IMR-90 (cell line): ENCODE measurements around the gene RET. TPM values are rescaled to one million over a fixed set of nuclear protein-coding genes. Genes with fewer than 3 reads are reported as not detected.

Experiments
- ATAC-seq: fragments of 200-7000 bp; cut with Tn5 transposase; 2 replicates; pipeline ENCODE4 v1.9.1; 2020; ENCODE audit warnings: low read depth, mild to moderate bottlenecking, moderate library complexity
- BruUV-seq: library from RNA; stranded (reverse); fragments of 400-500 nt; replicated peaks from 2 replicates; lab custom pipeline; 2021; lab: Mats Ljungman, UMichigan
- CTCF ChIA-PET: fragments of 300-600 bp; formaldehyde crosslinking; extraction: SDS; loops from one replicate; lab custom pipeline; 2021; ENCODE audit warnings: antibody characterized with exemption; lab: Yijun Ruan, JAX
- POLR2A ChIA-PET: fragments of 300-600 bp; sonication (Branson Sonifier 250); formaldehyde crosslinking; loops from one replicate; lab custom pipeline; 2022; ENCODE audit warnings: antibody characterized with exemption; ENCODE audit not compliant: unreplicated experiment; lab: Charles Lee
- DNase-seq: peaks from one replicate; pipeline ENCODE4 v3.0.0; 2013
- H2AFZ ChIP-seq: replicated peaks from 2 replicates; pipeline ENCODE3; 2013; ENCODE audit warnings: low read length, mild to moderate bottlenecking; ENCODE audit not compliant: poor library complexity
- H2AK5ac ChIP-seq: 2 replicates; pipeline ENCODE4 v1.6.1; 2013; ENCODE audit warnings: low read depth, low read length, inconsistent platforms
- H2AK9ac ChIP-seq: replicated peaks from 2 replicates; pipeline ENCODE3; 2013; ENCODE audit warnings: mild to moderate bottlenecking, low read depth, low read length, moderate library complexity; ENCODE audit not compliant: poor library complexity
- H2BK120ac ChIP-seq: 2 replicates; pipeline ENCODE4 v1.6.1; 2013; ENCODE audit warnings: low read depth, low read length, inconsistent platforms
- H2BK15ac ChIP-seq: 3 replicates; pipeline ENCODE4 v1.6.1; 2013; ENCODE audit warnings: low read depth, low read length, inconsistent platforms
- H2BK20ac ChIP-seq: 2 replicates; pipeline ENCODE4 v1.6.1; 2013; ENCODE audit warnings: low read depth, mild to moderate bottlenecking, inconsistent platforms, low read length, moderate library complexity
- H2BK5ac ChIP-seq: 2 replicates; pipeline ENCODE4 v1.6.1; 2013; ENCODE audit warnings: mild to moderate bottlenecking, low read depth, low read length, inconsistent platforms; ENCODE audit not compliant: poor library complexity, severe bottlenecking
- H3K14ac ChIP-seq: replicated peaks from 2 replicates; pipeline ENCODE4 v1.6.1; 2013; ENCODE audit warnings: low read depth, low read length, inconsistent platforms
- H3K18ac ChIP-seq: 2 replicates; pipeline ENCODE4 v1.6.1; 2013; ENCODE audit warnings: low read depth, low read length, control low read depth
- H3K23ac ChIP-seq: 2 replicates; pipeline ENCODE4 v1.6.1; 2013; ENCODE audit warnings: low read depth, low read length, inconsistent platforms
- H3K27ac ChIP-seq: 2 replicates; pipeline ENCODE4 v1.5.1; 2013; ENCODE audit warnings: mild to moderate bottlenecking, control low read depth, low read length; ENCODE audit not compliant: insufficient read depth
- H3K27me3 ChIP-seq: 2 replicates; pipeline ENCODE4 v1.6.1; 2013; ENCODE audit warnings: low read length; ENCODE audit not compliant: control insufficient read depth, insufficient read depth
- H3K36me3 ChIP-seq: 2 replicates; pipeline ENCODE4 v1.6.1; 2013; ENCODE audit warnings: low read length, mixed read lengths; ENCODE audit not compliant: control insufficient read depth, insufficient read depth
- H3K4ac ChIP-seq: 2 replicates; pipeline ENCODE4 v1.6.1; 2013; ENCODE audit warnings: low read depth, low read length, inconsistent platforms
- H3K4me1 ChIP-seq: 2 replicates; pipeline ENCODE4 v1.6.1; 2013; ENCODE audit warnings: low read length, mixed read lengths; ENCODE audit not compliant: control insufficient read depth, insufficient read depth
- H3K4me2 ChIP-seq: 2 replicates; pipeline ENCODE4 v1.6.1; 2013; ENCODE audit warnings: low read depth, mild to moderate bottlenecking, control low read depth, low read length, moderate library complexity
- H3K4me3 ChIP-seq: 2 replicates; pipeline ENCODE4 v1.5.1; 2013; ENCODE audit warnings: low read depth, mild to moderate bottlenecking, control low read depth, low read length, moderate library complexity; ENCODE audit not compliant: insufficient read depth
- H3K56ac ChIP-seq: 2 replicates; pipeline ENCODE4 v1.6.1; 2013; ENCODE audit warnings: low read length, inconsistent platforms; ENCODE audit not compliant: insufficient read depth; ENCODE audit errors: extremely low read depth
- H3K79me1 ChIP-seq, 2 experiments: 2 replicates each; pipeline ENCODE4 v1.6.1; 2013; ENCODE audit warnings: low read length in 2 of 2, inconsistent platforms in 1 of 2, low read depth in 1 of 2
- H3K9ac ChIP-seq: 2 replicates; pipeline ENCODE4 v1.6.1; 2013; ENCODE audit warnings: low read depth, low read length, control low read depth
- H3K9me1 ChIP-seq: 2 replicates; pipeline ENCODE4 v1.6.1; 2013; ENCODE audit warnings: low read length, inconsistent platforms; ENCODE audit not compliant: insufficient read depth
- H3K9me3 ChIP-seq: 2 replicates; pipeline ENCODE4 v1.6.1; 2013; ENCODE audit warnings: low read length; ENCODE audit not compliant: control insufficient read depth, insufficient read depth
- H4K20me1 ChIP-seq: 2 replicates; pipeline ENCODE4 v1.6.1; 2013; ENCODE audit warnings: low read length, inconsistent platforms; ENCODE audit not compliant: insufficient read depth
- H4K5ac ChIP-seq: 2 replicates; pipeline ENCODE4 v1.6.1; 2013; ENCODE audit warnings: mild to moderate bottlenecking, low read depth, low read length, control low read depth
- H4K8ac ChIP-seq, 2 experiments: 2 replicates each; pipeline ENCODE4 v1.6.1; 2013; ENCODE audit warnings: low read depth in 2 of 2, low read length in 2 of 2, control low read depth in 1 of 2, inconsistent platforms in 1 of 2
- H4K91ac ChIP-seq: 2 replicates; pipeline ENCODE4 v1.6.1; 2013; ENCODE audit warnings: low read depth, low read length, inconsistent platforms; ENCODE audit not compliant: insufficient read depth
- BHLHE40 ChIP-seq: fragments of 150-350 bp; IDR thresholded peaks from 2 replicates; pipeline ENCODE4 v1.6.1; 2016; ENCODE audit warnings: mild to moderate bottlenecking, low read depth, low read length
- CEBPB ChIP-seq: IDR thresholded peaks from 2 replicates; pipeline ENCODE4 v1.6.1; 2012; ENCODE audit warnings: low read depth, low read length, improper control_type of control experiment
- CHD1 ChIP-seq: IDR thresholded peaks from 2 replicates; pipeline ENCODE4 v1.6.1; 2012; ENCODE audit warnings: low read depth, low read length, improper control_type of control experiment
- CTCF ChIP-seq: conservative IDR thresholded peaks from 2 replicates; pipeline ENCODE4 v1.5.1; 2012; ENCODE audit warnings: mild to moderate bottlenecking, low read depth, low read length, improper control_type of control experiment
- ELK1 ChIP-seq: fragments of 150-350 bp; IDR thresholded peaks from 2 replicates; pipeline ENCODE4 v1.6.1; 2016; ENCODE audit warnings: low read depth, mild to moderate bottlenecking, low read length, moderate library complexity, borderline replicate concordance
- FOS ChIP-seq: fragments of 150-350 bp; IDR thresholded peaks from 2 replicates; pipeline ENCODE4 v1.6.1; 2016; ENCODE audit warnings: low read depth, low read length
- MAFK ChIP-seq: IDR thresholded peaks from 2 replicates; pipeline ENCODE4 v1.6.1; 2012; ENCODE audit warnings: low read depth, low read length, improper control_type of control experiment
- MAZ ChIP-seq: IDR thresholded peaks from 2 replicates; pipeline ENCODE4 v1.6.1; 2012; ENCODE audit warnings: low read depth, mild to moderate bottlenecking, low read length, improper control_type of control experiment, moderate library complexity, borderline replicate concordance
- MXI1 ChIP-seq: IDR thresholded peaks from 2 replicates; pipeline ENCODE4 v1.6.1; 2012; ENCODE audit warnings: low read depth, mild to moderate bottlenecking, low read length, moderate library complexity, borderline replicate concordance
- NFE2L2 ChIP-seq: fragments of 150-350 bp; IDR thresholded peaks from 2 replicates; pipeline ENCODE4 v1.6.1; 2016; ENCODE audit warnings: low read depth, mild to moderate bottlenecking, low read length
- POLR2A ChIP-seq: IDR thresholded peaks from 2 replicates; pipeline ENCODE4 v1.6.1; 2012; ENCODE audit warnings: mild to moderate bottlenecking, low read depth, low read length
- RAD21 ChIP-seq: IDR thresholded peaks from 2 replicates; pipeline ENCODE4 v1.6.1; 2012; ENCODE audit warnings: low read length, improper control_type of control experiment
- RCOR1 ChIP-seq: IDR thresholded peaks from 2 replicates; pipeline ENCODE4 v1.6.1; 2012; ENCODE audit warnings: mild to moderate bottlenecking, low read length, improper control_type of control experiment; ENCODE audit not compliant: insufficient replicate concordance
- RFX5 ChIP-seq: IDR thresholded peaks from 2 replicates; pipeline ENCODE4 v1.8.0; 2012; ENCODE audit warnings: low read depth, mild to moderate bottlenecking, low read length, moderate library complexity
- SMC3 ChIP-seq: fragments of 150-350 bp; IDR thresholded peaks from 2 replicates; pipeline ENCODE4 v1.6.1; 2016; ENCODE audit warnings: low read depth, mild to moderate bottlenecking, antibody characterized with exemption, low read length, moderate library complexity
- USF2 ChIP-seq: fragments of 150-350 bp; IDR thresholded peaks from 2 replicates; pipeline ENCODE4 v1.6.1; 2017; ENCODE audit warnings: mild to moderate bottlenecking, antibody characterized with exemption, low read length, low read depth
- WGBS, 2 experiments: methylation state at CpG; one replicate each; pipeline versions ENCODE4 v1.1.5 to v1.1.7; 2013; ENCODE audit warnings: missing lambda C conversion rate in 2 of 2; ENCODE audit not compliant: insufficient read length in 1 of 2; ENCODE audit errors: extremely low coverage in 2 of 2; 5-methylcytosine and 5-hydroxymethylcytosine counted together
- dilution Hi-C: fragments of 300-500 bp; cut with HindIII; formaldehyde crosslinking; loops from one replicate; pipeline ENCODE4 v1.14.3; 2018; ENCODE audit warnings: low sequenced_read_pairs; ENCODE audit not compliant: unreplicated experiment
- in situ Hi-C: fragments of 300-500 bp; cut with MboI; formaldehyde crosslinking; loops from 3 replicates; pipeline ENCODE4 v1.14.3; 2019; ENCODE audit warnings: low sequenced_read_pairs, inconsistent platforms, mixed read lengths
- intact Hi-C: fragments of 100-400 bp; cut with micrococcal nuclease; formaldehyde crosslinking; loops from 2 replicates; pipeline ENCODE4 v1.10.0; 2022
- polyA plus RNA-seq, 3 experiments: library from polyadenylated mRNA; depleted of rRNA; stranded (reverse); fragments of >200 nt; gene quantifications; 2 replicates each; pipeline ENCODE4 v1.2.3, GENCODE V29; 2012; ENCODE audit warnings: low replicate concordance in 1 of 3
- total RNA-seq: library from RNA; depleted of rRNA; stranded (reverse); fragments of >200 nt; gene quantifications from 2 replicates; pipeline ENCODE4 v1.2.3, GENCODE V29; 2012

RET gene
- total and polyA plus RNA-seq, 2 of the 4 experiments (the other 2 are of a cell fraction), result 0.10 to 0.18 TPM

- BruUV-seq, result no TSS peak
Measured at GRCh38 chr10:43099928-43100327, 23.1 kb downstream of the RET start.

More at GRCh38 chr10:43099928-43100327, 23.1 kb downstream of the RET start:
- H3K18ac ChIP-seq, result no peak overlapping the region
- H2AK5ac ChIP-seq, result no peak overlapping the region
- no peaks in the 10 kb centered on the region; the same call in 1 of the 2 replicates for H4K20me1 ChIP-seq
- no peak overlapping the region for H3K23ac ChIP-seq
- no peak overlapping the region for H4K8ac ChIP-seq
- no peak for DNase-seq
- no peak overlapping the region for H3K4ac ChIP-seq
- no peak overlapping the region for H3K4me2 ChIP-seq
- H3K9me3 ChIP-seq, result no peaks in the 10 kb centered on the region
- no peak overlapping the region for H3K56ac ChIP-seq
- no peaks in the 10 kb centered on the region for H3K36me3 ChIP-seq
- in situ Hi-C loops (loop anchor here (10.0 kb wide), 1 partner anchor 225 kb away; no protein-coding TSS in a partner anchor), dilution Hi-C loops (no loop called here), intact Hi-C loops (no loop called here)
- no peak overlapping the region for H3K27ac ChIP-seq
- ChIA-PET CTCF (no interaction called here), POLR2A (no interaction called here)
- H2BK5ac ChIP-seq, result no peak overlapping the region
- no peaks in the 10 kb centered on the region for H3K79me1 ChIP-seq
- no CpG with 5 or more reads among the region's 4 CpGs for WGBS, 2 experiments
- no peak overlapping the region for H2BK15ac ChIP-seq
- no peak overlapping the region for H2BK120ac ChIP-seq
- no peak overlapping the region for H2AFZ ChIP-seq
- H3K27me3 ChIP-seq, result peaks cover 47% of the 10 kb centered on the region
- no peak overlapping the region for H2BK20ac ChIP-seq
- ATAC-seq, result no peak
- H2AK9ac ChIP-seq, result no peak overlapping the region
- no peaks in the 10 kb centered on the region for H3K9me1 ChIP-seq
- TF ChIP-seq RAD21 (no peak), RCOR1 (no peak), CHD1 (no peak), CTCF (no peak), MAZ (no peak), BHLHE40 (no peak), MAFK (no peak), POLR2A (no peak), USF2 (no peak), FOS (no peak), CEBPB (no peak), MXI1 (no peak), RFX5 (no peak), NFE2L2 (no peak), SMC3 (no peak), ELK1 (no peak)
- H4K5ac ChIP-seq, result no peak overlapping the region
- H4K91ac ChIP-seq, result no peak overlapping the region
- H3K9ac ChIP-seq, result no peak overlapping the region
- H3K4me1 ChIP-seq, result no peaks in the 10 kb centered on the region
- H3K4me3 ChIP-seq, result no peak overlapping the region
- no peak overlapping the region for H3K14ac ChIP-seq
